Epithelial cell of proximal tubule (primary cell): ENCODE results near the gene ANO9. TPM values are rescaled to one million over a fixed set of nuclear protein-coding genes. Genes with fewer than 3 reads are reported as not detected.

Experiments
- DNase-seq: peaks from one replicate; pipeline ENCODE4 v3.0.0-alpha.2; 2011; ENCODE audit warnings: low read depth
- H3K4me3 ChIP-seq: 2 replicates; pipeline ENCODE4 v1.5.1; 2011; ENCODE audit warnings: low read depth, mild to moderate bottlenecking, low read length
- CTCF ChIP-seq: conservative IDR thresholded peaks from 2 replicates; pipeline ENCODE4 v1.5.1; 2012; ENCODE audit warnings: low read depth, mild to moderate bottlenecking, low read length
- total RNA-seq: library from RNA; depleted of rRNA; stranded (reverse); fragments of >200 nt; gene quantifications from 2 replicates; pipeline ENCODE4 v1.2.3, GENCODE V29; 2015

The ANO9 gene
- total RNA-seq, 1 donor from 2014 or later = 20.1 TPM

DNA sequence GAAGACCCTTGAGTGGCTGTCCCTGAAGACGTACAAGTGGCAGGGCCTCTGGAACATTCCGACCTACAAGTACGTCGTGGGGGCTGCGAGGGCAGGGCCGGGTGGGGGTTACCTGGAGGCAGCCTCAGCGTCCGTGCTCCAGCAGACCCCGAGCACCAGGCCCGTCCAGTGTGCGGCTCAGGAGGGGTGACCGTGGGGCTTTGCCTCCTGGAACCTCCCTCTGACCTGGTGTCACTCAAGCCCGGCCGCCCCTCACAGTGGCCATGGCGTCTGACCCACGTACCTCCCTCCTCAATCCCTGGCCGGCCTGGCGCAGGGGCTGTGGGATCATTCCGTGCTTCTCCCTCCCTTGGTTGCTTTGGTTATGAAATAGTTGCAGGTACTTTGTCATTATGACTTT is 46.8 kb upstream of the ANO9 start:
- TF ChIP-seq CTCF = no peak
- DNase-seq = no peak
- H3K4me3 ChIP-seq = no peak overlapping the region

DNA sequence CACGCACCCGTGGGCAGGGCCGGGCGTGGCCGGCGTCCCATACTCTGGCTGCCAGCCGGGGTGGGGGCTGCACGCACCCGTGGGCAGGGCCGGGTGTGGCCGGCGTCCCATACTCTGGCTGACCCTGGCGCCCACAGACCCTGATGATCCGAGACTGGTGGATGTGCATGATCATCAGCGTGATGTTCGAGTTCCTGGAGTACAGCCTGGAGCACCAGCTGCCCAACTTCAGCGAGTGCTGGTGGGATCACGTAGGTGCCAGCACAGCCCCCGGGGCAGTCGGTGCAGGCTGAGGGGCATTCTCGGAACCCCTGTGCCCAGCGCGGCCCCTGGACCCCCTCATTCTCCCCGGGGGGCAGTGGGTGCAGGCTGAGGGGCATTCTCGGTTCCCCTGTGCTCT is 46.3 kb upstream of the ANO9 start:
- TF ChIP-seq CTCF = no peak
- DNase-seq = no peak

DNA sequence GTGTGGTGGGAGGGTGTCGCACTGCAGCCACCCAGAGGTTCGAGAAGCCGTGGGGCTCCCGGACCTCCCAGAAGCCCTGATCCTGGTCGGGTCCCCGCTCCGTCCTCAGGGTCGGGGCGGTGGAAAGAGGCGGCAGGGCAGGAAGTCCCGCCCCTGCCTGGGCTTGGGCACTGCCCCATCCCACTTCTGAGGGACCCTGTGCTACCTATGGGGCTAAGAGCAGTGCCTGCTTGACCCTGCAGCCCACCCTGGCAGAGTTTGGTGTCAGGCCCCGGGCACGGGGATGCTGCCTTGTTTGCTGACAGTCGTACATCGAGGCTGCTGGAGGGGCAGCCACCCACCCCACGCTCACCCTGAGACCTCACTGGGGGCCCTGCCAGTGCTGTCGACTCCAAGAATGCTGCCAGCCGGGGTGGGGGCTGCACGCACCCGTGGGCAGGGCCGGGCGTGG is 45.8 kb upstream of the ANO9 start:
- H3K4me3 ChIP-seq = no peak overlapping the region
- no peak for TF ChIP-seq CTCF
- DNase-seq = no peak

More for the DNA sequence above, 46.3 kb upstream of the ANO9 start:
- H3K4me3 ChIP-seq = no peak overlapping the region

GRCh38 chr11:486189-486588 is 44.4 kb upstream of the ANO9 start:
- TF ChIP-seq CTCF = no peak
- H3K4me3 ChIP-seq = no peak overlapping the region
- DNase-seq = no peak

DNA sequence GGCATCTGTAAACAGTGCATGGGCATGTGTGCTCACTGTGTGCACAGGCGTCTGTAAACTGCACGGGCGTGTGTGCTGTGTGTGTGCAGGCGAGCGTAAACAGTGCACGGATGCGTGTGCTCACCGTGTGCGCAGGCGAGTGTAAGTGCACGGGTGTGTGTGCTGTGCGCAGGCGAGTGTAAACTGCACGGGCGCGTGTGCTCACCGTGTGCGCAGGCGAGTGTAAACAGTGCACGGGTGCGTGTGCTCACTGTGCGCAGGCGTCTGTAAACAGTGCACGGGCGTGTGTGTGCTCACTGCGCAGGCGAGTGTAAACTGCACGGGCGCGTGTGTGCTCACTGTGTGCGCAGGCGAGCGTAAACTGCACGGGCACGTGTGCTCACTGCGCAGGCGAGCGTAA is 42.8 kb upstream of the ANO9 start:
- TF ChIP-seq CTCF = no peak
- no peak for DNase-seq
- no peak overlapping the region for H3K4me3 ChIP-seq

- no peak overlapping the region for H3K4me3 ChIP-seq
- no peak for DNase-seq
- no peak for TF ChIP-seq CTCF
These were observed 37.5 kb upstream of the ANO9 start for GRCh38 chr11:479311-479710.

DNA sequence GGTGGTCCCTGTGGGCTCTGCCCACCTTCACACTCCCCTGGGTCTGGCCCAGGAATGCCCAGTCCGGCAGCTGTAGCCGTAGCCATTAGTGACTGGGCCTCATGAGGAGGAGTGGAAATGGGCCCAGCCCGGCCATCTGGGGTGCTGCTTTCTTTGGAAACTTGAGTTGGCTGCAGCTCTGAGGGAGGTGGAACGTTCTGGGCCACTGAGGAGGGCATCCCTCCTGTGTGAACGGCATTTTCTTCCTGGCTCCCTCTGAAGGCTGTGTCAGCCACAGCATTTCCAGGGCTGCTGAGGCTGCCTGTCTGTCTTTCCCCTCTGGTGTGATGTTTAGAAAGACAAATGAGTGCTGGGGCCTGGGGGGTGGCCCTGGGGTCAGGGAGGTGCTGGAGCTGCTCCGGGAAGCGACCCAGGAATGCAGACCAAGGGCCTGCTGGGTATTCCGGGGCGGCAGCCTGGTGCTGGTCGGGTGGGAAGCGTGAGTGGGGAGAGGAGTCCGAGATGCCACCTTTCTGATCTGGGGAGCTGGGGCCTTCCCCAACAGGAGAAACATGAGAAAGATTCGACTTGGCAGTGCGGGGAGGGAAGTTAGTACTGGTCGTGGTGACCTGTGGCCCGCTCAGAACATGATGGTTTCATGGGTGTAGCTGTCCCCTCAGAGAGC is 35.4 kb upstream of the ANO9 start:
- DNase-seq = no peak
- no peak overlapping the region for H3K4me3 ChIP-seq
- TF ChIP-seq CTCF = no peak
